Fibroblast of skin of scalp (primary cell): Measurements from ENCODE around the gene AHDC1.
"Not testable (repeated sequence)": the region's sequence is repeated elsewhere in the genome, so short reads cannot be mapped to it uniquely, and the experiment has no call there.

Experiments used
- DNase-seq: peaks from one replicate; pipeline ENCODE4 v3.0.0-alpha.2; 2013

The AHDC1 gene

DNA sequence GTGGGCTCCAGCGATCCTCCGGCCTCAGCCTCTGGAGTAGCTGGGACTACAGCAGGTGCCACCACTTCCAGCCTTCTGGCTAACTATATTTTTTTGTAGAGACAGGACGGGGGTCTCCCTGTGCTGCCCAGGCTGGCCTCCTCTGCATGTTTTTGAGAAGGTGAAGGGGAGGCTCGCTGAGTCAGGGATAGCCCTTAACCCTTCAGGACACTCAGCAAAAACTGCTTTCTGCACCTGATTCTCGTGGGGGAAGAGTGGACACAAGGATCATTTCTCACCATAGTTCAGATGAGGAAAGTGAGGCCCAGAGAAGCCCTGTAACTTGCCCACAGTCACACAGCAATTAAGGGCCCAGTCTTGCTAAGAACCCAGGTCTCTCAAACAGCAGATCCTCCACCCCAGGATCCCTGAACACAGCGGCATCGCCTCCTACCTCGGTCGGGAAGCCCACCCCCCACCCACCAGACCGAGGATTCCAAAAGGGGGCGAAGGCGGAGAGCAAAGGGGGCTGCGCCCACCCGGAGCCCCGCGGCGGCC, 29.8 kb upstream of the AHDC1 start:
- DNase-seq = no peak

DNA sequence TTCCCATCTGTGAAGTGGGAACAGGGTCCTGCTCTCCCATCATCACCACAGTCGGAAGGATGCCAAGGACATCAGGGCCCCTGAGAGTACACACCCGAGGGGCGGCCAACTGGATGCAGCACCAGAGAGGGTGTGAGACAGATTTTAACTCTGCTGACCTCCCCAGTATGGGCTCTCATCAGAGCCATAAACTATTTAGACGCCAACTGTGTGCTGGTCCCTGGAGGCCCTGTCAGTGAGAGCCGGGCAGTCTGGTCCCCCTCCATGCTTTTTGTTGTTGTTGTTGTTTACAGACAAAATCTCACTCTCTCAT, 29.3 kb upstream of the AHDC1 start:
- no peak for DNase-seq

DNA sequence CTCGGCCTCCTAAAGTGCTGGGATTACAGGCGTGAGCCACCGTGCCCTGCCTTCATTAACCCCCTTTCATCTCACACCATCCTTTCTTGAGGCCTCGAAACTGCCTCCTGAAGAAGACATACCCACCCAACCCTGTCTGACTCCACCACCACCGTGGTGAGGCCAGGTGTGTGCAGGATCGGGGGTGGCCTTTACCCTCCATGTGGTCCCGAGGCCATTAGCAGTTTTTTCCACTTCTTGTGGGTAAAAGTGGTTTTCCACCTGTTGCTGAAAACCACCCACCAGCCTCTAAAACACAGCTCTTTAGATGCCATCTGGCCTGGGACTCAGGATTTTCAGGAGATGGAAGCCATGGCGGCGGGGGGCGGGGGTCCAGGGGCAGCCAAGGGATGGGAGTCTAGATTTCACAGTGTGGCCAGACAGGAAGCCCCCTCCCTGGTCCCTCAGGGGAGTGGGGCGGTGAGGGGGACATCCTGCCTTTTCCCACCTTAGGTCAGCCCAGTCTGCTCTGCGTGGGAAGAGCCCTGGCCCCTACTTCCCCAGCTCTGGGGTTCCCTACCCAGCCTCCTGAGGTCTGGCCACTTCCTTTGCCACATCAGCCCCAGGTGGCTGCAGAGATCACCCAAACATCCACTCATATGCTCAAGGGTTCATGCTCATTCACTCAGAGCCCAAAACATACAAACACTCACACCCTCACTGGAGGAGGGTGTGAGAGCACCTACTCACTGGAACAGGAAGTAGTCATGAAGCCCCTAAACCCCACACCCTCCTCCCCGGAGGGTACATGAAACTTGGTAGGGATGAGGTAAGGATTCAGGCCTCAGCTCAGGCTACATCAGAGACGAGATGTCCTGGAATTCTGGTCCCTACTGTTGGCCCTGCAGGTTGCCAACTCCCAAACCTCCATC, 28.7 kb upstream of the AHDC1 start:
- DNase-seq = no peak

GRCh38 chr1:27630859-27631491, 27.0 kb upstream of the AHDC1 start:
- no peak for DNase-seq

DNA sequence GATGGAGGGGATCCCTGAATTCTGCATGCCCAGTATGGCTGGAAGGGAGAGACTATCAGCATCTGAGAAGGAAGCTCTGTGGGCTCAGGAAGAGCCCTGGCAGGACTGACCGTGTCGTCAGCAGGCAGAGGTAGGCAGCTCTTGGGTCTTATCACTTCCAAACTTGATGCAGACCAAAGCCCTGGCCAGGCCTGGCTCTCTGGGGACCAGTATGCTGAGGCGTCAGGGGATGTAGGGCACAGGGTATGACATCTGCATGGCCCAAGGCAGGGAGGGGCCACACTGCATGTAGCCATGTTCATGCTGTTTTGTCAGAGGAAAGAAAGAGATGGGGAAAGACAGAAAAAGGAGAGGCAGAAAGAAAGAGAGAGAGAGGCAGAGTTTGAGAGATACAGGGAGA, 24.8 kb upstream of the AHDC1 start:
- DNase-seq = no peak

DNA sequence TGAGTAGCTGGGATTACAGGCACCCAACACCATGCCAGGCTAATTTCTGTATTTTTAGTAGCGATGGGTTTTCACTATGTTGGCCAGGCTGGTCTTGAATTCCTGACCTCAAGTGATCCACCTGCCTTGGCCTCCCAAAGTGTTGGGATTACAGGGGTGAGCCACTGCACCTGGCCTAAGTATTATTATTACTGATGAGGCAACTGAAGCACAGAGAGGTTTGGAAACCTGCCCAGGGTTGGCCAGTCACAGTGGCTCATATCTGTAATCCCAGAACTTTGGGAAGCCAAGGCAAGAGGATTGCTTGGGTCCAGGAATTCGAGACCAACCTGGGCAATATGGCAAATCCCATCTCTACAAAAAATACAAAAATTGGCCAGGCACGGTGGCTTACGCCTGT, 23.8 kb upstream of the AHDC1 start:
- DNase-seq = not testable (repeated sequence)

GRCh38 chr1:27627061-27627460, 23.1 kb upstream of the AHDC1 start:
- no peak for DNase-seq

DNA sequence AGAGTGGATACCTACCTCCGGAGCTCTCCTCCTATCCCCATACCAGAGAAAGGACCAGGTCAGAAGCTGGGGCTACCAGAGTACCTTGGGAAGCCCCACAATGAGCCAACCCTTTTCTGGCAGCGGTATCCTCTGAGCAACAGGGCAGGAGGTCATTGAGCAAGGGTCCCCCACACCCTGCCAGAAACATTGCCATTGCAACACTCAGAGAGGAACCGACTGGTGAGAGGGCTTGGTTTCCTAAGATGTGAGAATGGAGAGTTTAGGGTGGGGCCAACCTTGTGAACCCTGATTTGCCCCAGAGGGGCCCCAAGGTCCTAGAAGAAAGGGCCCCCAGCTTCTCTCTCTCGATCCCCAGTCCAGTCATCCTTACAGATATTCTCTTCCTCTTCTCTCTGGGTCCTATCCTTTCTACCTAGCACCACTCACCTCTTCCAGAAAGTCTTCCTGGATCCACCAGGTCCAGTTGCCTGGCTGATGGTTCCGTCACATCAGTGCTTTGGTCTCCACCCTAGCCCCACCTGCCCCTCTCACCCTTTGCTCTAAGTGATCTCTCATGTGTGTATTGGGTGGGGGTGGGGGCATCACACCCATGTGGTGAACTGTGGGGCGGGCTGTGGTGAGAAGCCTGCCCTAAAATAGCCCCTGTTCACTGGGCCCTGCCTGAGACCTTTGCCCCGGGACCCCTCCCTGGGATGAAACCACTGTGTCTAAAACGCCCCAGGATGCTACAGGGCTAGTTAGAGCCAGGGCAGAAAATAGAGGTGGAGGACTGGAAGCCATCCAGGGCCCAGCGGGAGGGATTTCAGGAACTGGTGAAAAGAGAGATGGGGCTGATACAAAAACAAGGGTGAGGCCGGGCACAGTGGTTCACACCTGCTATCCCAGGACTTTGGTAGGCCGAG, 22.3 kb upstream of the AHDC1 start:
- DNase-seq = no peak

DNA sequence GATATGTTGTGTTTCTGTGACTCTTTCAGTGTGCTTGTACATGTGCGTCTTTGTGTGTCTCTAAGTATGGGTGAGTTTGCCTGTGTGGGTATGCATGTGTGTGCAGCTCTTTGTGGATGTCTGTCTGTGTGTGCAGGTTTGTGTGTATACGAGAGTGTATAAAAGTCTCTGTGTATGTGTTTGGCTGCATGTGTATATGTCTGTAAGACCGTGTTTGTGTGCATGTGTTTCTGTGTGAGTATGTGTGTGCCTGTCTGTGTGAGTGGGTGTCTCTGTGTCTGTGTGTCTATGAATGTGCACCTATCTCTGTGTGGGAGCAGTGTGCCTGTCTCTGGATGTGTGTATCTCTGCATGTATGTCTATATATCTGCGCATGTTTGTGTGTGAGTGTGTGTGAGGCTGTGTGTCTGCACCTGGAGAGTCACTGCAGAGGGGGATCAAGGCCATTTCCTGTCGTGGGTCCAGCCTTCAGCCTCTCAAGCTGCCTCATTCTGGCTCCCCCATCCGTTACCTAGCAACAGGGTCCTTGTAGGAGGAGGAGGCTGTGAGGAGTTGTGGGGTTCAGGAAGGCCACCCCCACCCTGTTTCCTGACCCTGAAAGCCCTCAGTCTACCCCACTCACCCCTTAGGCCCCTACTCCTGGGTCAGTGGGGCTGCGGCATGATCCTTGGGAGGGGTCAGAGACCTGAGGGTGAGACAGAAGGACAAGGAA, 20.7 kb upstream of the AHDC1 start:
- no peak for DNase-seq

GRCh38 chr1:27623327-27624212, 19.6 kb upstream of the AHDC1 start:
- no peak for DNase-seq

GRCh38 chr1:27622828-27623227, 18.9 kb upstream of the AHDC1 start:
- no peak for DNase-seq

GRCh38 chr1:27621051-27621920, 17.3 kb upstream of the AHDC1 start:
- DNase-seq = no peak

- DNase-seq = not testable (repeated sequence)
Measured at GRCh38 chr1:27619782-27620438, 16.0 kb upstream of the AHDC1 start.

DNA sequence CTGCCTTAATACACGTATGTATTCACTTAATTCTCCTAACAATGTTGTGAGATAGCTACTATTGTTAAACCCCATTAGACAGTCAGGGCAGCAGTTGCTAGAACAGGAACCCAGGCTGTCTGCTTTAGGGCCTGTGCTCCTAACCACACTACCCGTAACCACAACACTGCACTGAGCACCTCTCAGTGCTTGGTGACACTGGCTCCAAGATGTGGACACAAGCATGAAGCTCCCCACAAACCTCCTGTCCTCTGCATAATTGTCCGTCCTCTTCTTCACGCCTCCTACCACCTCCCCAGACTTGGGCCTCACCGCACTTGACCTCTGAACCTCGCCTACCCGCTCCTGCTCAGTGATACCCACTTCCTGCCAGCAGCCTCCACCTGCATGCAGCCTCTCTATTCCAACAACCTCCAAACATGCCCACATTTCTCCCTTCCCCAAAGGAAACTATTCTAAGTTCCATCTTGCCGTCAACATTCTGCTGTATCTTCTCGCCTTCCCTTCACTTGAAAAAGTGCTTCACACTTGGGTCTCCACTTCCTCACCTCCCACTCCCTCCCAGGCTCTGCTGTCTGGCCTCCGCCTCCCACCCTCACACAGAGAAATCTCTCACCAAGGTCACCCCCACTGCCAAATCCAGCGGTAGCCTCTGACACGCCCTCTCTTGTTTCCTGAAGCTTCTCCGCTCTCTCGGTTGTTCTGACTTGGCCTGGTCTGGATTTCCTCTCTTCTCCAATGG, 14.6 kb upstream of the AHDC1 start:
- no peak for DNase-seq

DNA sequence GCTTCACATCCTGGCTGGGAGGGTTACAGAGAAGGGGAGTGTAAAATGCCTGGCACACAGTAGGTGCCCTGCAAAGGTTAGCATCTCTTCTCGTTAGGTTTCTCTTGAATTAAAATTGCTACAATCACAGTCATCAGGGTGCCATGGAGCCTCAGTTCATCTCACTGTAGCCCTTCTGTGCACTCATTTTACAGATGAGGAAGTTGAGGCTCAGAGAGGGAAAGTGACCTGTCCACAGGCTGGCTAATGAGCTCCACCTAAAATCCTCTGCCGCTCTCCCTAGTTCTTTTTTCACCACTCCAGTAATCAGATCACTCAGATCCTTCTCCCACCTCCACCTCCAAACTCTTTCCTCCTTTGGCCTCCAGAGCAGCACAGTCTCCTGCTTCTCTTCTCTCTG, 13.5 kb upstream of the AHDC1 start:
- no peak for DNase-seq

DNA sequence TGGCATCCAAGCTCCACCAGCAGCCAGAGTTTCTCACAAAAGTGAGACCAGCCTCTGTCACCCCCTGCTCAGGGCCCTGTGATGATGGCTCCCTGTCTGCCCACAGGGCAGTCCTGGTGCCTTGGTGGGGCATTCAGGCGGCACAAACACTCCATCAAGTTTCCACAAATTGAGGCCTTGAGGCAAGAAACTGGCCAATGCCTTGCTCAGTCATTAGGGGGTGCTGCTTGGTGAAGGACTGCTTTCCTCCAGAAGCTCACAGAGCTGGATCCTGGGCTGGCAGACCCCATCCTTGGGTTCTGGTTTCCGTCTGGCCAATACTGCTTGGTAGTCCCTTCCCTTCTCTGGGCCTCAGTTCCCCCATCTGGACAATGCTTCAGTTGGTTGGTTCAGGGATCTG, 12.5 kb upstream of the AHDC1 start:
- no peak for DNase-seq

DNA sequence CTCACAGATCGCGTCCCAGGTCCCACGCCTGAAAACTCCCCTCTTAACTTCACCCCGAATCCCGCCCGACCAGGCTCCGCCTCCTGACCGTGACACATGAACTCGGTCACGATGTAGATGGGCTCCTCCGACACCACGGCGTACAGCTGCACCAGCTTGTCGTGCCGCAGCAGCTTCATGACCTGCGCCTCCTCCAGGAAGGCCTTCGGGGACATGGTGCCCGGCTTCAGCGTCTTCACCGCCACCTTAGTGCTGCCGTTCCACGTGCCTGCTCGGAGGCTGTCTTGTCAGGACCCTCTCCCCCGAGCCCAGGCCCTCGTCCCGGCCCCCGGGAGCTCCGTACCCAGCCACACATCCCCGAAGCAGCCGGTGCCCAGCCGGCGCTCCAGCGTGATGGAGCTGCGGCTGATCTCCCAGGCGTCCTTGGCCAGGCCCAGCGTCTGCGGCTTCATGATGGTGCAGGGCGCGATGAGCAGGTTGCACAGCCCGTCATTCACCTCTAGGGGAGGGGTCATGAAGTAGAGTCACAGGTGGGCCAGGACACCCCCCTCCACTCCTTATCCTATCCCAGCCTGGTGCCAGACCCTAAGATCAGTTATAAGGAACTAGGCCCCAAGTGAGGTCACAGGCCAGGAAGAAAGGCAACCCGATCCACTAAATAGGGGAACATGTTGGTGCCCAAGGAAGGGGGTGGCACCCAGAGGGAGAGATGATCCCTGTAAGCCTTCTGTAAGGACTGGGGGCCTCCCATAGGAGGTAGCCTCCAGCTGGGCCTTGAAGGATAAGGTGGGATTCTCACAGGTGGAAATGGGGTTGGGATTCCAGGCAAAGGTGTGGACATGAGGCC, 11.6 kb upstream of the AHDC1 start:
- DNase-seq = no peak
